ENCODE results near the gene CAMSAP3. TPM values are rescaled to one million over a fixed set of nuclear protein-coding genes. Genes with fewer than 3 reads are reported as not detected.
"Not testable (repeated sequence)": the region's sequence is repeated elsewhere in the genome, so short reads cannot be mapped to it uniquely, and the experiment has no call there.

The CAMSAP3 gene
- total RNA-seq, 1 donor from 2014 or later: 4.1 TPM

DNA sequence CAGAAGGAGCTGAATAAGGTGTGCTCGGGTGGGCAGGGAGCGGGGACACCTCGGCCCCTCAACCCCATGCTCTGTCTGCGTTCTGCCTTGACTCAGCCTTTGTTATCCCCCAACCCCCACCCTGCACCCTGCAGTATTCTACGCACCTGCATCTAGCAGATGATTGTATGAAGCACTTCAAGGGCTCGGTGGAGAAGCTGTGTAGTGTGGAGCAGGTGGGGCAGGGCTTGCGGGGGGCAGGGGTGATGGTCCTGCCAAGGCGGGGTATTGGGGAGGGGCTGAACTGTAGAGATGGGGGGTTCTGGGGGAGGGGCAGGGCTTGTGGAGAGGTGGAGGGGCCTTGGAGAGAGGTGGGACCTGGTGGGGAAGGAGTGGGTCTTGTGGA, 47.4 kb downstream of the CAMSAP3 start:
- H3K36me3 Mint-ChIP-seq (ENCODE audit: low read depth, unreplicated experiment): peaks cover 1% of the 10 kb centered on the region
- H4K20me1 ChIP-seq (ENCODE audit: insufficient read depth, low read length): no peaks in the 10 kb centered on the region
- H2AFZ ChIP-seq (ENCODE audit: low read depth, low read length): no peak overlapping the region
- no peak overlapping the region for H3K4me3 Mint-ChIP-seq (ENCODE audit: unreplicated experiment)
- H3K9me3 Mint-ChIP-seq (ENCODE audit: unreplicated experiment): no peaks in the 10 kb centered on the region
- no peak overlapping the region for H3K27ac ChIP-seq (ENCODE audit: low read depth, low read length)
- H3K4me3 ChIP-seq (ENCODE audit: insufficient read depth, low read depth, low read length): no peak overlapping the region
- H3K4me1 Mint-ChIP-seq (ENCODE audit: low read depth, unreplicated experiment): no peaks in the 10 kb centered on the region
- no peaks in the 10 kb centered on the region for H3K4me1 ChIP-seq (ENCODE audit: insufficient read depth, low read length)
- H3K9ac ChIP-seq (ENCODE audit: low read length): no peak overlapping the region
- H3K79me2 ChIP-seq (ENCODE audit: insufficient read depth, low read length): no peaks in the 10 kb centered on the region
- peaks cover 2% of the 10 kb centered on the region for H3K27me3 ChIP-seq (ENCODE audit: insufficient read depth, low read length)
- H3K9me3 ChIP-seq (ENCODE audit: insufficient read depth, low read depth, low read length): peaks cover 5% of the 10 kb centered on the region
- DNase-seq (ENCODE audit: low read depth) (no peak), FAIRE-seq (no peak)
- H3K27me3 Mint-ChIP-seq (ENCODE audit: low read depth, unreplicated experiment): no peaks in the 10 kb centered on the region
- no peak overlapping the region for H3K27ac Mint-ChIP-seq (ENCODE audit: unreplicated experiment)
- H3K4me2 ChIP-seq (ENCODE audit: low read length): no peak overlapping the region
- H3K36me3 ChIP-seq (ENCODE audit: insufficient read depth, low read length): no peaks in the 10 kb centered on the region
- TF ChIP-seq, protein P1, sequence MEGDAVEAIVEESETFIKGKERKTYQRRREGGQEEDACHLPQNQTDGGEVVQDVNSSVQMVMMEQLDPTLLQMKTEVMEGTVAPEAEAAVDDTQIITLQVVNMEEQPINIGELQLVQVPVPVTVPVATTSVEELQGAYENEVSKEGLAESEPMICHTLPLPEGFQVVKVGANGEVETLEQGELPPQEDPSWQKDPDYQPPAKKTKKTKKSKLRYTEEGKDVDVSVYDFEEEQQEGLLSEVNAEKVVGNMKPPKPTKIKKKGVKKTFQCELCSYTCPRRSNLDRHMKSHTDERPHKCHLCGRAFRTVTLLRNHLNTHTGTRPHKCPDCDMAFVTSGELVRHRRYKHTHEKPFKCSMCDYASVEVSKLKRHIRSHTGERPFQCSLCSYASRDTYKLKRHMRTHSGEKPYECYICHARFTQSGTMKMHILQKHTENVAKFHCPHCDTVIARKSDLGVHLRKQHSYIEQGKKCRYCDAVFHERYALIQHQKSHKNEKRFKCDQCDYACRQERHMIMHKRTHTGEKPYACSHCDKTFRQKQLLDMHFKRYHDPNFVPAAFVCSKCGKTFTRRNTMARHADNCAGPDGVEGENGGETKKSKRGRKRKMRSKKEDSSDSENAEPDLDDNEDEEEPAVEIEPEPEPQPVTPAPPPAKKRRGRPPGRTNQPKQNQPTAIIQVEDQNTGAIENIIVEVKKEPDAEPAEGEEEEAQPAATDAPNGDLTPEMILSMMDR (IDR thresholded peaks at IDR 0.05; ENCODE audit: insufficient read depth, low read depth, low read length): no peak
- TF ChIP-seq EZH2 (IDR thresholded peaks at IDR 0.05; ENCODE audit: insufficient read depth, low read length): no peak

DNA sequence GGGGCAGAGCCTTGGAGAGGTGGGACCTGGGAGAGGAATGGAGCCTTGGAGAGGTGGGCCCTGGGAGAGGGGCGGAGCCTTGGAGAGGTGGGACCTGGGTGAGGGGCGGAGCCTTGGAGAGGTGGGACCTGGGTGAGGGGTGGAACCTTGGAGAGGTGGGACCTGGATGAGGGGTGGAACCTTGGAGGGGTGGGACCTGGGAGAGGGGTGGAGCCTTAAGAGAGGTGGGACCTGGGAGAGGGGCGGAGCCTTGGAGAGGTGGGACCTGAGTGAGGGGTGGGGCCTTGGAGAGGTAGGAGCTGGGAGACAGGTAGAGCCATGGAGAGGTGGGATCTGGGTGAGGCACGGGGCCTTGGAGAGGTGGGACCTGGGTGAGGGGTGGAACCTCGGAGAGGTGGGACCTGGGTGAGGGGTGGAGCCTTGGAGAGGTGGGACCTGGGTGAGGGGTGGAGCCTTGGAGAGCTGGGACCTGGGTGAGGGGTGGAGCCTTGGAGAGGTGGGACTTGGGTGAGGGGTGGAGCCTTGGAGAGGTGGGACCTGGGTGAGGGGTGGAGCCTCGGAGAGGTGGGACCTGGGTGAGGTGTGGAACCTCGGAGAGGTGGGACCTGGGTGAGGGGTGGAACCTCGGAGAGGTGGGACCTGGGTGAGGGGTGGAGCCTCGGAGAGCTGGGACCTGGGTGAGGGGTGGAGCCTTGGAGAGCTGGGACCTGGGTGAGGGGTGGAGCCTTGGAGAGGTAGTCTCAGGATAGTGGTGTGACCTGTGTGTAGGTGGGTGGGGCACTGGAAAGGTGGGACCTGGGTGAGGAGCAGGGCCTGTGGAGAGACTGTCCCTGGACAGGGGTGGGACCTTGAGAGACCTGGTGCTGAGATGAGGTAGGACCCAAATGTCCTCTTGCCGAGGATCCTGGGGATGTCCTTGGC, 48.2 kb downstream of the CAMSAP3 start:
- H3K27ac ChIP-seq (ENCODE audit: low read depth, low read length); H3K4me1 Mint-ChIP-seq (ENCODE audit: low read depth, unreplicated experiment); H3K9ac ChIP-seq (ENCODE audit: low read length); H3K36me3 Mint-ChIP-seq (ENCODE audit: low read depth, unreplicated experiment); FAIRE-seq; H3K4me1 ChIP-seq (ENCODE audit: insufficient read depth, low read length); H3K79me2 ChIP-seq (ENCODE audit: insufficient read depth, low read length); DNase-seq (ENCODE audit: low read depth); H3K36me3 ChIP-seq (ENCODE audit: insufficient read depth, low read length); H4K20me1 ChIP-seq (ENCODE audit: insufficient read depth, low read length); H3K4me3 ChIP-seq (ENCODE audit: insufficient read depth, low read depth, low read length); H3K9me3 ChIP-seq (ENCODE audit: insufficient read depth, low read depth, low read length); H3K4me3 Mint-ChIP-seq (ENCODE audit: unreplicated experiment); H3K4me2 ChIP-seq (ENCODE audit: low read length); H3K27ac Mint-ChIP-seq (ENCODE audit: unreplicated experiment); H3K27me3 Mint-ChIP-seq (ENCODE audit: low read depth, unreplicated experiment); H3K27me3 ChIP-seq (ENCODE audit: insufficient read depth, low read length); H3K9me3 Mint-ChIP-seq (ENCODE audit: unreplicated experiment); H2AFZ ChIP-seq (ENCODE audit: low read depth, low read length): not testable (repeated sequence)

DNA sequence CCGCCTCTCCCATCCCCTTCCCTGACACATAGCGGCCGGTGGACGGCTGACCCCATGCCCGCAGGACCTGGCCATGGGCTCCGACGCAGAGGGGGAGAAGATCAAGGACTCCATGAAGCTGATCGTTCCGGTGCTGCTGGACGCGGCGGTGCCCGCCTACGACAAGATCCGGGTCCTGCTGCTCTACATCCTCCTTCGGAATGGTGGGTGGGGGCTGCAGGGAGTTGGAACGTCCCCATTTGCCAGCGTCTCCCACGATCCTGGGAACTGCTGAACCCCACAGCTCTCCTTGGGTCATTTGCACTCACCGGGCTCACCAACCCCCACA, 48.9 kb downstream of the CAMSAP3 start:
- no peak for FAIRE-seq
- peaks cover 1% of the 10 kb centered on the region for H3K36me3 Mint-ChIP-seq (ENCODE audit: low read depth, unreplicated experiment)
- Histone ChIP-seq H3K9ac (ENCODE audit: low read length) (no peak overlapping the region), H3K27me3 (ENCODE audit: insufficient read depth, low read length) (no peaks in the 10 kb centered on the region), H3K4me1 (ENCODE audit: insufficient read depth, low read length) (no peaks in the 10 kb centered on the region), H4K20me1 (ENCODE audit: insufficient read depth, low read length) (no peaks in the 10 kb centered on the region), H3K27ac (ENCODE audit: low read depth, low read length) (no peak overlapping the region), H3K4me3 (ENCODE audit: insufficient read depth, low read depth, low read length) (no peak overlapping the region), H3K36me3 (ENCODE audit: insufficient read depth, low read length) (no peaks in the 10 kb centered on the region), H3K9me3 (ENCODE audit: insufficient read depth, low read depth, low read length) (peaks cover 5% of the 10 kb centered on the region), H2AFZ (ENCODE audit: low read depth, low read length) (no peak overlapping the region), H3K79me2 (ENCODE audit: insufficient read depth, low read length) (no peaks in the 10 kb centered on the region), H3K4me2 (ENCODE audit: low read length) (no peak overlapping the region)
- TF ChIP-seq, protein P1 (IDR thresholded peaks at IDR 0.05; ENCODE audit: insufficient read depth, low read depth, low read length): no peak
- no peak for TF ChIP-seq EZH2 (IDR thresholded peaks at IDR 0.05; ENCODE audit: insufficient read depth, low read length)
- peaks cover 2% of the 10 kb centered on the region for H3K27me3 Mint-ChIP-seq (ENCODE audit: low read depth, unreplicated experiment)
- H3K4me3 Mint-ChIP-seq (ENCODE audit: unreplicated experiment): no peak overlapping the region
- no peaks in the 10 kb centered on the region for H3K4me1 Mint-ChIP-seq (ENCODE audit: low read depth, unreplicated experiment)
- no peaks in the 10 kb centered on the region for H3K9me3 Mint-ChIP-seq (ENCODE audit: unreplicated experiment)
- H3K27ac Mint-ChIP-seq (ENCODE audit: unreplicated experiment): no peak overlapping the region
- DNase-seq (ENCODE audit: low read depth): no peak

All from astrocyte (in vitro differentiated cells and primary cell).